ENCODE data around the gene SLC25A30. TPM values are rescaled to one million over a fixed set of nuclear protein-coding genes. Genes with fewer than 3 reads are reported as not detected.

Gene SLC25A30
- polyA plus RNA-seq, 2 donors: 2.2 to 3.1 TPM

Other genes with a start within 250 kb of the SLC25A30 start
- under 1 TPM in 1 of 2 donors, not detected in 1; 0.02 TPM for gene KCTD4, start 217.3 kb downstream of the SLC25A30 start, polyA plus RNA-seq
- gene TPT1, start 77.2 kb downstream of the SLC25A30 start, polyA plus RNA-seq: 1,000 to 10,000 TPM; 5,857 to 6,692 TPM
- 10 to 100 TPM in 1 of 2 donors, 1 to 10 TPM in 1; 9.2 to 25.0 TPM for gene COG3, start 46.6 kb upstream of the SLC25A30 start, polyA plus RNA-seq
- not detected for gene ERICH6B, start 197.4 kb upstream of the SLC25A30 start, polyA plus RNA-seq

Data from esophagus (tissue), 2 donors.